T-helper 2 cell (primary cell): ENCODE data around the gene MPPE1.
A peak's percentile ranks its signal among the peaks of the same experiment; 100 is the strongest.
"Not testable (repeated sequence)": the region's sequence is repeated elsewhere in the genome, so short reads cannot be mapped to it uniquely, and the experiment has no call there.

Experiments
- DNase-seq, 5 experiments: peaks; one replicate each; pipeline versions ENCODE4 v3.0.0 to v3.0.0-alpha.2; 2012 to 2022
- total RNA-seq, 2 donors: gene quantifications; one replicate each; lab custom pipeline; 2026; lab: John Stamatoyannopoulos, UW

The MPPE1 gene, protein sequence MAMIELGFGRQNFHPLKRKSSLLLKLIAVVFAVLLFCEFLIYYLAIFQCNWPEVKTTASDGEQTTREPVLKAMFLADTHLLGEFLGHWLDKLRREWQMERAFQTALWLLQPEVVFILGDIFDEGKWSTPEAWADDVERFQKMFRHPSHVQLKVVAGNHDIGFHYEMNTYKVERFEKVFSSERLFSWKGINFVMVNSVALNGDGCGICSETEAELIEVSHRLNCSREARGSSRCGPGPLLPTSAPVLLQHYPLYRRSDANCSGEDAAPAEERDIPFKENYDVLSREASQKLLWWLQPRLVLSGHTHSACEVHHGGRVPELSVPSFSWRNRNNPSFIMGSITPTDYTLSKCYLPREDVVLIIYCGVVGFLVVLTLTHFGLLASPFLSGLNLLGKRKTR
- total RNA-seq: 32.1 to 45.0 reads per million in 2 donors

DNA sequence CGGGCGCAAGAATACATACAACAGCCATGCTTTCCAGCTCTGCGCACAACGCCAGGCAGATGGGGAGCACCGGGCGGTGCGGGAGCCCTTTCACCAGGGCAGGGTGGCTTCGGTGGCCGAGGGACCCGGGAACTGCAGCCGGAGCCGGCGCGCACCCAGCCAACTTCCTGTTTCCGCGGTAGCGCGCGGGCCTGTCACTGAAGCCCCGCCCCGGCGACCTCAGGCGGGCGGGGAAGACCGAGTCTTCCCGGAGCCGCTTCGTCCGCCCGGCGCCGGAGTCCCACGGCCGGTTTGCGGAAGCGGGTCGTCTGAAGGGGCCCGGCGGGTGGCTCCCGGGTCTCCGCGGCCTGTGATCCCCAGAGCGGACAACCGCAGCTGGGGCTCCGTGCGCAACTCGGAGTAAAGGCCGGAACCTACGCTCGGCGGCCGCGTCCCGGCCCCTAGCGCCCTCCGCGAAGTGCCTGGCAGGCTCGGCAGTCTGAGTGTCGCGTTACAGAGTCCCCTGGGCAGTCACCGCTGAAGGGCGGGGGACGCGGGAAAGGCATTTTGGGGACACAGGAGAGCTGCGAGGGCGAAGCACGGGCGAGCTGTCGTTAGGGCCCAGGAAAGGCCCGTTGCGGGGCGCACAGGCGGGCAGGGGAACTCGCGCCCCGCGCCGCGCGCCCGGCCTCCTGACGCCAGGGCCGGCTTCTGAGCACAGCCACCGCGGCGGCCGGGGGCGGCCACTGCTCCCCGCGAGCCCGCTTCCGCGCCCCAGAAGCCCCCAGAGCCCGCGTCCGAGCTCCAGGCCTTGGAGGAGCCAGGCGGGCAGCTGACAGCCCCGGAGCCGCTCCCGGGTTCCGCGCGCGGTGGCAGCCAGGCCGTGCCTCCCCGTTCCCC lies at the start of gene MPPE1:
MPPE1 (minus strand) TSS at position 136 of the 879 bp plus-strand sequence. CDS start 11,053 bp downstream, outside the sequence.
- peak; percentile 71 to 94 (median 80) for DNase-seq

DNA sequence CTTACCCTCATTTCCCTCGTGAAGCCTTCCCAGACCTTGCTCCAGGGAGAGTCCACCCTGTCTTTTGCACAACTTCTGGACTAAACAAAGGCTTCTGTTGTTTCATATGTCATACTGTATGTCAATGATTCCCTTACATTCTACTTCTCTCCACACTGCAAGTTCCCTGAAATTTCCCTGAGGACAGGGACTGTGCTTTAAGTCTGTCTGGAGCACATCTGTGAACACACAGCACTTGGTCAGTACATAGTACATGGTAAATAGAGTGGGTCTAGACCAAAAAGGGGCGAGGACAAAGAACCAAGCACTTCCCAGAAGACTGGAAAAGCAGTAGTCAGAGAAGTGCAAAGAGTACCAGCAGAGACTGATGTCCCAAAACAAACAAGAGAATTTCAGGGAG lies 49.5 kb upstream of the MPPE1 start:
- DNase-seq: no peak

DNA sequence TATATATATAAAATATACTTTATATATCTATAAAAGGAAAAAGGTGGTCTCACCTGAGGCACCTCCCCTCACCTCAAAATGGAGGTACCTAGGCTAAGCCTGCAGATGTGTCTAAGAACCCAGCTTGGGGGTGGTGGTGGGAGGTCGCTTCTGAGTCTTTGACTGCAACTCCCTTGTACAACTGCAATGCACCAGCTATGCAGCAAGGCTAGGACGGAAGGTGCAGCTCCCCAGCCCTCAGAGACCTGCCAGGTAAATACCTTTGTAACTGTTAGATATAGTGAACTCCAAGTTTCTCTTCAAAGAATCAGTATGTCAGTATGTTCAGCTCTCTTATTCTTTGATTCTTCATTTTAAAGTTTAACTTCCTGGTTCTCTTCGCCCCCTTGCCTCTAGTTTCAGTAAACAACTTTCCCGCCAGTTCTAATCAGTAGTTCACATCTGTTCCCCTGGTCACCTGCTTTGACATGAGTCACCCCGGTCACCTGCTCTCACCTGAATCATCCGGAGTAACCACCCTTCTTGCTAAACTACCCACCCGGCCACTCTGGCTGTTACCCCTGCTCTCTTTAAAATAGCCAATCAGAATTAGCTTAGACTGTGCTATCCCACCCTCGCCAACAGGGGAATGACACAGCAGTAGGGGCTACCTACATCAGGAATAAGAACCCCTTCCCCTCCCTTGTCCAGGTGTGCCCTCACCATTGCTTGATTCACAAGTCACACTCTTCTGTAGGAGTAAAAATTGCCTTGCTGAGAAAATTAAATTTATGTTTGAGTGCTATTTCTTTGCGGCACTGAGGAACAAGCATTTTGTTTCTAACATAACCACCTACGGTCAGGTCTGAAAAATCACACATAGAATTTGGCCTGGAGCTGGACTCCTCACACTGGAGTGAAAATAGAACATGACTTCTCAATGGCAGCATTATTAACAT lies 48.5 kb upstream of the MPPE1 start:
- no peak for DNase-seq

DNA sequence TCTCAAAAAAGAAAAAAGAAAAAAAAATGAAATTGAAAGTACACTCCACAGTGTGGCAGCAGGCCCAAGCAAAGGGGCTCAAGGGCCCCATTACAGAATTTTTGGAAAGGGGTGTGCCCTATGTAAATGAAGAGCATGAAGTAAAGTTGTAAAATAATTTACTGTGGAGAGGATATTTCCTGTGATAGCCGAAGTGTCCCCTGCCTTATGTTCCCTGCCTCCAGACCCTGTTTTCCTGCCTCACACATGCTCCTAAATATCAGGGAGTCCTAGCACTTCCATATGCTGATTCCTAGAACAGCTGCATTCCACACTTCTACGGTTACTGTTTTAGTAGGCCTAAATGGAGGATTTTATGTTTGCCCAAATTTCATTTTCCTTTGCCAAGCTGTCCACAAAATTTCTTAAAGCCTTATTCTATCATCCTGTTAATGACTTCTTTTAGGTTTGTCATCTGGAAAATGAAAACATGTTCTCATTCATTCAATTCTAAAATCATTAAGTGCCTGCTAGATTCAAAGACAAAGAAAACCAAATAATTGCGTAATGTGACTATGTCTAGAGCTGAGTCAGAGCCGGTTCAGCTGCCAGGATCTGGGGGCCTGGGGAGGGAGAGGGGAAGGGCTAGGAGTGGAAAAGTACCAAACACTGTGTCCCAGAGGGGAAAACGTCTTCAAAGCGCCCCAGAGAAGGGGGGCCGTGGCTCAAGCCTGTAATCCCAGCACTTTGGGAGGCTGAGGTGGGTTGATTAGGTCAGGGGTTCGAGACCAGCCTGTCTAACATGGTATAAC lies 47.3 kb upstream of the MPPE1 start:
- DNase-seq: no peak

DNA sequence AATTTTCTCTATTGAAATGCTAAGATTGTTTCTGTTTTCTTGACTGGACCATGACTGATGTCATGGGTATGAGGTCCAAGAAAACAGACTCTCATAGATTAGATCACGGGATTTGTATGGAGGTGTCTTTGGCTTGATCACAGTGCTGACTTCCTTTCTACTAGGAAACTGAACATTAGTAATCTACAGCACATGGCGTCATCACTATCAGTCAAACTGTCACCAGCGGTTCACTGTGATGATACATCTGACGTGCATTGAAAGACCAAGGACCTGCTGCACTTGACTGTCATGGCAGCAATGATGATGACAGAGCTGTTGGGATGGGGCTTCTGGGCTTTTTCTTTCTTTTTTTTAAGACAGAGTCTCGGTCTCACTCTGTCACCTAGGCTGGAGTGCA lies 45.0 kb upstream of the MPPE1 start:
- DNase-seq: no peak

DNA sequence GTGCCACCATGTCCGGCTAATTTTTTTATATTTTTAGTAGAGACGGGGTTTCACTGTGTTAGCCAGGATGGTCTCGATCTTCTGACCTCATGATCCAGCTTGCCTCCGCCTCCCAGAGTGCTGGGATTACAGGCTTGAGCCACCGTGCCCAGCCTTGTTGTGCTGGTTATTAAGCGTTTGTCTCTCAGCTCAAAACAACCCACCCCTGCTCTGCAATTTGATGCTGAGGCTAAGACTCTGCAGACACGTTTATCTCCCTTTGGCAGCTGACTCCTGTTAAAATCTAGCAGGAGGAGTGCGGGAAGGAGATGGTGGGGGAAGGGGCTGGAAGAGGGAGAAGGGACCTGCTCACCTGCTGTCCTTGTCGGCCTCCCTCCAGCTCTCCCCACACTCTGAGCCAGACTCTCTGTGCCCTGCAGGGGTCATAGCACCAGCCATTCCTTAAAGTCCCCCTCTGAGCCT lies 43.3 kb upstream of the MPPE1 start:
- no peak for DNase-seq

DNA sequence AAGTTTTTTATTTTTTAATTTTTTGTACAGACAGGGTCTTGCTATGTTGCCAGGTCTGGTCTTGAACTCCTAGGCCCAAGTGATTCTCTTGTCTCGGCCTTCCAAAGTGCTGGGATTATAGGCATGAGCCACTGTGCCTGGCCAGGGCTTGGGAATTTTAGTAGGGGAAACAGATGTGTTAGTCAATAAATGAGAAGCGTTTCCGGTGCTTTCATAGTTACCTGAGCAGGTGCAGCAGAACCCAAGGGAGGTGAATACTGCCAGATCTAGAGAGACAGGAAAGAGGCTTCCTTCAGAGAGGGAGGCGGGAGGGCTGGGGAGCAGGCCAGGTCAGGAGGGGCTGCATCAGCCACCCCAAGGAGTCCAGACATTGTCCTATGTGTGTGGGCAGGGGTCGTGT lies 42.7 kb upstream of the MPPE1 start:
- no peak for DNase-seq

DNA sequence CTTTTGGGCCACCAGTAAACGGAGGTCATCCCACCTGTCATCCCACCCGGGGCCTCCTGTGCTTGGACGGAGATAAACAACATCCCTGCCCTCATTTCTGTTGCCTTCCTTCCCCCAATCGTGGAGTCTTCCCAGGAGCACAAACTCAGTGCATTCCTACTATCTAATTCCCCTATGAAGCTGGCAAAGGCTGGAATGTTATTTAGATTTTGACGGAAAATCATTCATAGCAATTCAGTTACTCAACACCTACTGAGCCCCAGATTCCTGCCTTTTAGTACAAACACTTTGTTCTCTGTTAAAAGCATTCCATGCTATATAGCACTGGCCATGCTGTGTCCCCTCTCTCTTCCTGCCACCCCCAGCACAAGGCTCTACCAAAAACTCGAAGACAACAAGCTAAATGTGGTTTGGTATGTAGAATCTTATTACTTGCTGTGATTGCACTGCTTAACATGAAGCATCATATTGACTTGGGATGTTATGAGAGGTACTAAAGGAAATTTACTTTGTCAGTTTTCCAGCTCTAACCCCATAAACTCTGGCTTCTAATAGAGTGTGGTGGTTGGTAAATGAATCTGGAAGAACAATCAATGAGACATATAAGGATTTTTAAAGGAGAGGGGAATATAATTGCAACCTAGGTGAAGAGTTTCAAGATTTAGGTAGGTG lies 40.9 kb upstream of the MPPE1 start:
- no peak for DNase-seq

DNA sequence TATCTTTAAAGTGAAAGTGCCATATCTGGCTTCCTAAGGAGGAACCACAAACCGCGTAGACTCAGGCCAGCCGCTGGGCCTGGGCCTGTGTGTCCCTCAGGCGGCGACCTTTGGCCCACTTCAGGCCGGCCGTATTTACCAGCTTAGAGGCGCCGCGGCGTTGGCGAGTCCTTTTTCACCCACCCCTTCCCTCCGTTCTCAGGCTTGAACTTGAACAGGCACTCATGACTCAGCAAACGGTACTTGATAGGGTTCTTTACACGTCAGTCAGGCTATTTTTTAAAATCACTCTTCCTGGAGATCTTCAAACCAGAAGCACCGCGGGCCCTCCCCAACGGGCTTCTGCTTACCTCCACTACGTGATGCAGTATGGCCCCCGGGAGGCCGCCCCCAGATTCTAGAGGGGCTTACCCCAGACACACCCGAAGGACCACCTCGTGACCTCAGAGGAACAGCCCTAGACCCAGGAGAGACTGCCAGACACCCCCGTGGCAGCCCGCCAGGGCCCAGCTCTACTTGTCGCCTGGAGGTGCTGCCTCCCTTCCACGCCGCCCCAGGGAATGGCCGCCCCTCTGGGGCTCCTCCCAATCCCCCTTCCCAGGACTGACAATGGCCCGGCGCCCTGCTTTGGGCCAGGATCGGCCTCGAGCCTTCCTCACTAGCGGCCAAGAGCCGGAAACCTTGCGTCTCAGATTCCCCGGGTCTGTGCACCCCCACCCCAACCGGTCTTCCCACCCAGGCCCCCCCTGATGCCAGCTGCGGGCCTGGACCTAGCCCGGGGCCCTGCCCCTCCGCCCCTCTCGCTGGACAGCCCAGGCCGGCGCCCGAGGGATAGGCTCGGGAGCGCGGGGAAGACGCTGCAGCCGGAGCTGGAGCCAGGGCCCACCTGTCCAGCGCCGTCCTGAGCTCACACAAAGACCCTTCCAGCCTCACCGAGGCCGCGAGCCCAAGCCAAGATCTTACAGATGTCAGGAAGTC lies 39.4 kb upstream of the MPPE1 start:
- peak in 4 of 5 experiments; percentile 16 to 95 (median 41) for DNase-seq

DNA sequence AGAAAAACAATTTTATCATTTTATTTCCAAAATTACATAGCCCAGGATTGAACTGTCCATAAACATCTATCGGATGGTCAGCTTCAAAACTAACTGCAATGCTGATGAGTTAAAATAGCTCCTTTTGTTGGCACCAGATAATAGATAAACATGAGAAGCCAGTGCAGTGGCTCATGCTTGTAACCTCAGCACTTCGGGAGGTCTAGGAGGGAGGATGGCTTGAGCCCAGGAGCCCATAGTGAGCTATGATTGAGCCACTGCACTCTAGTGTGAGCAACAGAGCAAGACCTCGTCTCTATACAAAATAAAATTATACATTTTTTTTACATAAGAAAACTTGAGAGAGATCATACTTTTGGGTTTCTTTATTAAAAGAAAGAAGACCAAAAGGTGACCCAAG lies 38.6 kb upstream of the MPPE1 start:
- peak in 1 of 5 experiments; percentile 32 for DNase-seq

DNA sequence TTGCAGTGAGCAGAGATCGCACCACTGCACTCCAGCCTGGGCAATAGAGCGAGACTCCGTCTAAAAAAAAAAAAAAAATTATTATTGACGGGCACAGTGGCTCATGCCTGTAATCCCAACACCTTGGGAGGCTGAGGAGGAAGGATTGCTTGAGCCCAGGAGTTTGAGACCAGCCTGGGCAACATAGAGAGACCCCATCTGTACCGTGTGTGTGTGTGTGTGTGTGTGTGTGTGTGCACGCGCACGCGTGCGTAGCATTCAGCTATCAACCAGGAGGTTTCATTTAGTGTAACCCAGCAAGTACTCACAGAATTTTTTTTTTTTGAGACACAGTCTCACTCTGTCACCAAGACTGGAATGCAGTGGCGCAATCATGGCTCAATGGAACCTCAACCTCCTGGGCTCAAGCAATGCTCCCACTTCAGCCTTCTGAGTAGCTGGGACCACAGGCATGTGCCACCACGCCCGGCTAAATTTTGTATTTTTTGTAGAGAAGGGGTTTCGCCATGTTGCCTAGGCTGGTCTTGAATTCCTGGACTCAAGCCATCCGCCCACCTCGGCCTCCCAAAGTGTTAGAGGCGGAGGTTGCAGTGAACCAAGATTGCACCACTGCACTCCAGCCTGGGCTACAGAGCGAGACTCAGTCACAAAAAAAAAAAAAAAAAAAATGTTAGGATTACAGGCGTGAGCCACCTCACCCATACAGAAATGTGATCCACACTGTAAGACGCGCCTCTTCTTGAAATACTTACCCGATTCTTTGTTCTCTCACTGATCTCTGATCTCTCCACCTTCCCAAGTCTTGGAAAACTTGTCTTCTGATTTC lies 37.9 kb upstream of the MPPE1 start:
- not testable (repeated sequence) for DNase-seq

DNA sequence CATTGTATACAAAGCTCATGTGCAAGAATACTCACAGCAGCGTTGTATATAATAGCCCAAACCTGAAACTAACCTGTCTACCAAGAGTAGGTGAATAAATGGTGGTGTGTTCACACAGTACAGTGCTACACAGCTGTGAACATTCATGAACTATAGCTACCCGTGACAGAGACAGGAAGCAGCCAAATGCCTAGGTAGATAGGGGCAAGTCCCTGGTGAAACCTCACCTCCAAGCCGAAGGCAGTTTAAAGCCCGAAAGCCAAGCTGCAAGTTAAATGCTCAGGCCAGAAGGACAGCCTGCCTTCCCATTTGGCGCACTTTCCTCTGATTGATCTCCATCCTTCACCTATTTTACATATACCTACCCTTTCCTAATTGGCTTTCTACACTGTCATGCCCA lies 36.7 kb upstream of the MPPE1 start:
- DNase-seq: no peak

DNA sequence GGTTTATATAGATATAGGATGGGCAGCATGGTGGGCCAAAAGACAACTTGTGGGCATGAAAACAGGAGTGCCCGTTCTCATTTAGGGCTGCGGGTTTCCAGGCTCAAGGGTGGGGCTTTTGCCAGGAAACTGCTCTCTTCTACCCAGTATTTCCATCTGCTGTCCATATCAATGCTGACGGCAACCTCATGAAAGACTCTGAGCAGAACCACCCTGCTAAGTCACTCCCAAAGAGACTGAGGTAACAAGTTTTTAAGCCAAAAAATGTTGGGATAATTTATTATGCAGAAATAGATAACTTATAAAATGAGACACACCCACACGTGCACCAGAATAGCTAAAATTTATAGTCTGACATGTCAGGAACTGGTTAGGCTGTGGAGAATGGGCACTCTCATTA lies 36.1 kb upstream of the MPPE1 start:
- DNase-seq: no peak

DNA sequence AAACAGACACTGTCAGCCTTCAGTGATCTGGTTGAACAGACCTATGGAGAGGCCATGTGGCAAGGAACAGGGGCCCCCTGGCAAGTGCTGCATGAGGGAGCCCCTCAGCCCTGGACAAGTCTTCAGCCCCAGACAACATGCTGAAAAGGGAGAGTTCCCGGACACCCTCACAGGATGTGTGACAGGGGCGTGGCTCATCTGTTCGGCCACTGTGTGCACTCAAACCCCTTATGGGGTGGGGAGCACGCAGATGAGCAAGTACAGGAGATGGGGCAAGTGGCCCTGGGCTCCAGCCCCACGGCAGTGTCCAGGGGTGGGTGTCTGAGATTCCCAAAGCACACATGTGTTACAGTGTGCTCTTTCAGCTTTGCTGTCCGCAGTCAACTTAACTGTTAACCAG lies 35.4 kb upstream of the MPPE1 start:
- DNase-seq: no peak

DNA sequence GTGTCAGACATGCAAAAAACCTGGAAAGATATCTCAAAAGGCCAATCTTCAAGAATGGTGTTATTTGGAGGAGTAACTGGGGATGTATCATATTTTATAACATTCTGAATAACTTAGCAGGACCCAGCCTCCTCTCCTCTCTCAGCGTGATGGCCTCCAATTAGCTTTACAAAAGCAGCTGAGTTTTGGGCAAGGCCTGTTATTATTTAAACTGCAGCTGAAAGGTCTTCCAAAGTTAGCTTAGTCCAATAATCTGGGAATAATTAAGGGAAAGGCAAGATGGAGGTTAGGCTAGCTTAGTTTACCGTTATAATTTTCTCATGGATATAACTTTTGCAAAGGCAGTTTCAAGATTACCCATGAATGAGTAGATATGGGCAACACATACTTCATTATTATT lies 32.8 kb upstream of the MPPE1 start:
- no peak for DNase-seq

DNA sequence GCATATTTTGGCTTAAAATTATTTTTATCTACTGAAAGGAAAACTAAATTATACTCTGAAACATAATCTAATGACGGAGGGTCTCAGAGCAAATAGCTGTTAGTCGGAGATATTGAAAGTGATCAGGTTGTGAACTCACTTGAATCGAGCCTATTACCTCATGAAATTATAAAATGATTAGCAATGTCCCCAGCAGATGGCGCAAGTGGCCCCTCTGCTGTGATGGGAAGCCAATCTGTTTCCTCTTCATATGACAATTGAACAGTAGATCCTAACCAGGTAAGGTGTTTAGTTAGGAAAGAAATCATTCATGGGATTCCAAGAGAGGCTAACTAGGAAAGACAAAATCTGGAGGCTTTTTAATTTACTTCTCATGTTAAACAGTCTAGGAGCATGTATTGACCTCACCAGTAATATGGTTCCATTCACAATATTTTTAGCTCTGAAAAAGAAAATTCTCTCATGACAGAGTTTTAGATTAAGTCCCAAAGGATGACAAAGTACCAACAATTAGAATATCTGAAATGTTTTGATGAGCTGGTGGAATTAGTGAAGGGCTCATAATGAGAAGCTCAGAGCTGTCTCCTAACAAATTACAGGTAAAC lies 29.9 kb upstream of the MPPE1 start:
- peak; percentile 42 to 71 (median 61) for DNase-seq

DNA sequence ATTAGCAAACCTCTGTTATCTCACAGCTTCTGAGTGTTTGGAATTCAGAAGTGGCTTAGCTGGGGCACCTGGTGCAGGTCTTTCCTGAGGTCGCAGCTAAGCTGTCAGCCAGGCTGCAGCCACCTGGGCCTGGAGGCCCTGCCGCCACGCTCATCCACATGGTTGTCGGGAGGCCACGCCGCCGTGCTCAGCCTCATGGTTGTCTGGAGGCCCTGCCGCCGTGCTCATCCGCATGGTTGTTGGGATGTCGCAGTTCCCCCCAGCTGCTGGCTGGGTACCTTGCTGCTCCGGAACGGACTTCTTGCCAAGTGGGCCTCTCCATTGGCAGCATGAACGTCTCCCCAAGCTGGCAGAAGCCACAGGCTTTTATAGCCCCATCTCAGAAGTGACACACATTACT lies 24.3 kb upstream of the MPPE1 start:
- DNase-seq: no peak

DNA sequence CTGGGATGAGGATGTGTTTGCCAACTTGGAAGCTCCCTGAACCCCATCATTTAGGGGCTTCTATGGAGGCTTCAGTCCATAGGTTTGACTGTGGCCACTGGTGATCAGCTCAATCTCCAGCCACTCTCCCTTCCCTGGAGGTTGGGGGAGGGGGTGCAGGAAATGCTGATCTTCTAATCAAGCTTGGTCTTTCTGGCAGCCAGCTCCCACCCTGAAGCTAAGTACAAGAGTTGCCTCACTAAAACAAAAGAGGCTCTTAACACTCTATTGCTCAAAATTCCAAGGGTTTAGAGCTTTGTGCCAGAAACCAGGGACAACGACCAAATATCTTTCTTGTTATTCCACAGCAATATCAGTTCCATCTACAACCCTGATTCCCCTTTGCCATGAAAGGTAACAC lies 19.4 kb upstream of the MPPE1 start:
- no peak for DNase-seq
